Neural progenitor cell (in vitro differentiated cells): ENCODE data around the gene TEX54. TPM values are rescaled to one million over a fixed set of nuclear protein-coding genes. Genes with fewer than 3 reads are reported as not detected.

ENCODE experiments used
- DNase-seq: peaks from one replicate; pipeline ENCODE4 v3.0.0-alpha.2; 2016; ENCODE audit warnings: low spot score
- H2AFZ ChIP-seq: fragments of 200-600 bp; sonication (generic); replicated peaks from 2 replicates; pipeline ENCODE4 v1.6.1; 2016; ENCODE audit warnings: antibody characterized with exemption
- H3F3A ChIP-seq: fragments of 200-600 bp; sonication (generic); 2 replicates; pipeline ENCODE4 v1.6.1; 2016; ENCODE audit warnings: antibody characterized with exemption, low read depth
- H3K27ac ChIP-seq: fragments of 200-600 bp; sonication (generic); 2 replicates; pipeline ENCODE4 v1.5.1; 2016; ENCODE audit warnings: mild to moderate bottlenecking
- H3K27me3 ChIP-seq: fragments of 200-600 bp; sonication (generic); 2 replicates; pipeline ENCODE4 v1.6.1; 2016; ENCODE audit warnings: mild to moderate bottlenecking, moderate library complexity
- H3K36me3 ChIP-seq: fragments of 200-600 bp; sonication (generic); 2 replicates; pipeline ENCODE4 v1.5.1; 2016
- H3K4me1 ChIP-seq: fragments of 200-600 bp; sonication (generic); 2 replicates; pipeline ENCODE4 v1.6.1; 2016; ENCODE audit warnings: mixed run types
- H3K4me2 ChIP-seq: fragments of 200-600 bp; sonication (generic); 2 replicates; pipeline ENCODE4 v1.6.1; 2016
- H3K4me3 ChIP-seq: fragments of 200-600 bp; sonication (generic); 2 replicates; pipeline ENCODE4 v1.5.1; 2016
- H3K79me2 ChIP-seq: fragments of 200-600 bp; sonication (generic); 2 replicates; pipeline ENCODE4 v1.6.1; 2016; ENCODE audit warnings: low read depth
- H3K9ac ChIP-seq: fragments of 200-600 bp; sonication (generic); 2 replicates; pipeline ENCODE4 v1.6.1; 2016
- H3K9me3 ChIP-seq: fragments of 200-600 bp; sonication (generic); 2 replicates; pipeline ENCODE4 v1.5.1; 2016; ENCODE audit warnings: low read depth
- H4K20me1 ChIP-seq: fragments of 200-600 bp; sonication (generic); 2 replicates; pipeline ENCODE4 v1.6.1; 2016; ENCODE audit warnings: low read depth
- H3K27ac Mint-ChIP-seq: 3 replicates; pipeline ENCODE4 v1.8.0; 2021; ENCODE audit warnings: mixed read lengths
- H3K27me3 Mint-ChIP-seq: 2 replicates; pipeline ENCODE4 v1.8.0; 2022; ENCODE audit warnings: low read depth, mild to moderate bottlenecking, inconsistent platforms, moderate library complexity, mixed read lengths; ENCODE audit not compliant: insufficient read depth
- H3K36me3 Mint-ChIP-seq: 3 replicates; pipeline ENCODE4 v1.8.0; 2021; ENCODE audit warnings: mixed read lengths
- H3K4me1 Mint-ChIP-seq: 3 replicates; pipeline ENCODE4 v1.8.0; 2021; ENCODE audit warnings: mixed read lengths
- H3K4me3 Mint-ChIP-seq: 3 replicates; pipeline ENCODE4 v1.8.0; 2021; ENCODE audit warnings: mild to moderate bottlenecking, moderate library complexity, mixed read lengths
- H3K9me3 Mint-ChIP-seq: 3 replicates; pipeline ENCODE4 v1.8.0; 2020; ENCODE audit warnings: mixed read lengths
- CTCF ChIP-seq: fragments of 200-600 bp; sonication (generic); IDR thresholded peaks from 2 replicates; pipeline ENCODE4 v1.5.1; 2017; ENCODE audit warnings: antibody characterized with exemption, mild to moderate bottlenecking
- EZH2 ChIP-seq: fragments of 200-600 bp; sonication (generic); IDR thresholded peaks from 2 replicates; pipeline ENCODE4 v1.6.1; 2017; ENCODE audit warnings: antibody characterized with exemption, mild to moderate bottlenecking, moderate library complexity
- EZH2phosphoT487 ChIP-seq: fragments of 200-600 bp; sonication (generic); IDR thresholded peaks from 2 replicates; pipeline ENCODE4 v1.6.1; 2017; ENCODE audit warnings: antibody characterized with exemption
- total RNA-seq: library from RNA; depleted of rRNA; stranded (reverse); fragments of >200 nt; gene quantifications from 2 replicates; pipeline ENCODE4 v1.2.3, GENCODE V29; 2015; ENCODE audit warnings: low replicate concordance

TEX54 gene
- total RNA-seq, 1 donor from 2014 or later: not detected

DNA sequence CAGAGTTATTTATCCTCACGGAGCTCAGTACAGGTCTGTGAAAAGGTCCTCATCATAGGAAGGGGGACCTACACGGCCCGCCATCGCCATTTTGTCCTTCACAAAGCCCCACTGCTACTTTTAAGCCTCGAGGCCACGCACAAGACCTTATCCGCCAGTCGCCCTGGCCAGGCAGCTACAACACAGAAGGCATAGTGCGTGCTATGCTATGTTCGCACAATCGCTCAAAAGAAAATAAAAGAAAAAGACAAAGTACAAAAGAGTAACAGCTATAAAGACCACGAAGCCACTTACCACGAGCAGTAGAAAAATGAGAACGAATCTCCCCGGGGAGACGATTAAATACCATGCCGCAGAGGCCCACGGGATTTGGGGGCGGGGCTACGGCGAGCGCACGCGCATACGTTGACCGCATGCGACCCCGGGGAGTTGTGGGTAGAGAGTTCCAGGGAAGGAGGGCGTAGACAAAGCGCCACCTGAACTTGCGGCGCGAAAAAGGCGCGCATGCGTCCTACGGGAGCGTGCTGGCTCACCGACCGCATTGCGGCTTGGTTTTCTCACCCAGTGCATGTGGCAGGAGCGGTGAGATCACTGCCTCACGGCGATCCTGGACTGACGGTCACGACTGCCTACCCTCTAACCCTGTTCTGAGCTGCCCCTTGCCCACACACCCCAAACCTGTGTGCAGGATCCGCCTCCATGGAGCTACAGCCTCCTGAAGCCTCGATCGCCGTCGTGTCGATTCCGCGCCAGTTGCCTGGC lies 23.1 kb upstream of the TEX54 start:
- H3K9ac ChIP-seq: peak overlapping the region; percentile 95
- Mint-ChIP-seq H3K27ac (peak overlapping the region; percentile 98), H3K36me3 (peaks cover 43% of the 10 kb centered on the region), H3K27me3 (peaks cover 9% of the 10 kb centered on the region), H3K4me3 (peak overlapping the region; percentile 99), H3K9me3 (no peaks in the 10 kb centered on the region), H3K4me1 (peaks cover 63% of the 10 kb centered on the region)
- peaks cover 33% of the 10 kb centered on the region for H3K36me3 ChIP-seq
- TF ChIP-seq EZH2phosphoT487: no peak
- no peak for TF ChIP-seq EZH2
- no peak for TF ChIP-seq CTCF
- peak overlapping the region; percentile 40 for H2AFZ ChIP-seq
- H3K4me1 ChIP-seq: peaks cover 26% of the 10 kb centered on the region
- H3K4me2 ChIP-seq: peak overlapping the region; percentile 91
- H3K27me3 ChIP-seq: no peaks in the 10 kb centered on the region
- H3F3A ChIP-seq: peaks cover 72% of the 10 kb centered on the region
- peak overlapping the region; percentile 87 for H3K4me3 ChIP-seq
- H3K27ac ChIP-seq: peak overlapping the region; percentile 75
- peaks cover 61% of the 10 kb centered on the region for H4K20me1 ChIP-seq
- no peaks in the 10 kb centered on the region for H3K9me3 ChIP-seq
- peaks cover 89% of the 10 kb centered on the region for H3K79me2 ChIP-seq
- DNase-seq: peak; percentile 99

GRCh38 chr11:62854825-62855570 lies 22.4 kb upstream of the TEX54 start:
- H3K27ac ChIP-seq: peak overlapping the region; percentile 62
- peak overlapping the region; percentile 89 for H3K4me2 ChIP-seq
- peaks cover 82% of the 10 kb centered on the region for H3K79me2 ChIP-seq
- TF ChIP-seq CTCF (no peak), EZH2phosphoT487 (no peak), EZH2 (no peak)
- Mint-ChIP-seq H3K27me3 (peaks cover 9% of the 10 kb centered on the region), H3K4me3 (peak overlapping the region; percentile 99), H3K9me3 (no peaks in the 10 kb centered on the region), H3K36me3 (peaks cover 43% of the 10 kb centered on the region), H3K4me1 (peaks cover 58% of the 10 kb centered on the region), H3K27ac (peak overlapping the region; percentile 98)
- H3K4me1 ChIP-seq: peaks cover 26% of the 10 kb centered on the region
- H3K4me3 ChIP-seq: peak overlapping the region; percentile 87
- no peaks in the 10 kb centered on the region for H3K9me3 ChIP-seq
- H4K20me1 ChIP-seq: peaks cover 60% of the 10 kb centered on the region
- peak overlapping the region; percentile 95 for H3K9ac ChIP-seq
- peaks cover 33% of the 10 kb centered on the region for H3K36me3 ChIP-seq
- no peaks in the 10 kb centered on the region for H3K27me3 ChIP-seq
- no peak for DNase-seq
- peaks cover 71% of the 10 kb centered on the region for H3F3A ChIP-seq
- H2AFZ ChIP-seq: no peak overlapping the region

DNA sequence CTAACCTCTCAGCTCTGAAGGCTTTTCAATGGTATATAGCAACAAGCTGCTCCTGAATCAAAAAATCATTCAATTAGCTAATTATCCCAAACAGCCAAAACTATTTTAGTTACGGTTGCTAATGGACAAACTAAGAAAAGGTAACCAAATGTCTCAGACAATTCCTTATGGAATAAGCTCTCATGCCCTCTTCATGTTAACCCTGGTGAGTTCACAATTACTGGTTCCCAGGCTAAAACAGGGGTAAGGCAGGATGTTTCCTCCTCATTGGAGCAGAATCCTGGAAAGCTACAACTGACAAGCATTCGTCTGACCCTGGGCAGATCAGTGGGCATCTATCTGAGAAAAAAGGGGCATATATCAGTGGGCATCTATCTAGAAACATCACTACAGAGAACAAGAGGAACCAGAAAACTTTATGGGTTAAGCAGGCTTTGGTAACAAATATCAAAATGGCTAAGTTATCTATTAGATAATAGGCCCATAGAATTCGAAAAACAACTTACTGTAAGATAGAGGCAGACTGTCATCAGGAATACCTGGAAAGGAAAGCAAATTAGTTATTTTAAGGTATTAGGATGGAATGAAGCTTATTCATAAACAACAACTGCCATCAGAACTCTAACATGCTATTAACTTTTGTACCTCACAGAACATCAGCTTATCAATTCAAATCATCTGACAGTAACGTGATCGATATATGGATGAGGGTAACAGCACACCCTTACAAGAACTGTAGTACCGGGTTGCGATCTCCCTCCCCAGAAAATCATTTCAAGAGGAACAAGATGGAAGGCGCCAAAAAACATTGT lies 21.6 kb upstream of the TEX54 start:
- Histone ChIP-seq H3K4me1 (peaks cover 26% of the 10 kb centered on the region), H3K9me3 (no peaks in the 10 kb centered on the region), H3K27ac (peak overlapping the region; percentile 70), H3K4me2 (peak overlapping the region; percentile 89), H3F3A (peaks cover 72% of the 10 kb centered on the region), H3K4me3 (peak overlapping the region; percentile 87), H2AFZ (no peak overlapping the region), H3K79me2 (peaks cover 74% of the 10 kb centered on the region), H3K27me3 (no peaks in the 10 kb centered on the region), H4K20me1 (peaks cover 54% of the 10 kb centered on the region), H3K36me3 (peaks cover 33% of the 10 kb centered on the region), H3K9ac (peak overlapping the region; percentile 95)
- H3K4me1 Mint-ChIP-seq: peaks cover 50% of the 10 kb centered on the region
- peaks cover 37% of the 10 kb centered on the region for H3K36me3 Mint-ChIP-seq
- no peaks in the 10 kb centered on the region for H3K9me3 Mint-ChIP-seq
- H3K27ac Mint-ChIP-seq: no peak overlapping the region
- TF ChIP-seq EZH2 (no peak), EZH2phosphoT487 (no peak), CTCF (no peak)
- H3K4me3 Mint-ChIP-seq: peak overlapping the region; percentile 99
- DNase-seq: no peak
- peaks cover 9% of the 10 kb centered on the region for H3K27me3 Mint-ChIP-seq
